PFSK-1 (cell line): ENCODE data around the gene DENND1B.

Experiments used
- FOXP2 ChIP-seq: optimal IDR thresholded peaks from 2 replicates; pipeline ENCODE3; 2011; ENCODE audit warnings: borderline replicate concordance, control low read depth, inconsistent platforms; ENCODE audit not compliant: insufficient read depth; ENCODE audit errors: extremely low read length, extremely low read depth
- POLR2AphosphoS5 ChIP-seq: IDR thresholded peaks from 2 replicates; pipeline ENCODE4 v1.6.1; 2012; ENCODE audit warnings: low read depth, mild to moderate bottlenecking, control low read depth, low read length, moderate library complexity
- REST ChIP-seq, 2 experiments: IDR thresholded peaks; 2 replicates each; pipeline versions ENCODE4 v1.6.1 to v1.8.0; 2011 to 2012; ENCODE audit warnings: low read depth in 2 of 2, low read length in 2 of 2, control low read depth in 1 of 2, inconsistent platforms in 1 of 2, mild to moderate bottlenecking in 1 of 2, moderate library complexity in 1 of 2; ENCODE audit not compliant: insufficient read depth in 1 of 2
- SIN3A ChIP-seq: IDR thresholded peaks from 2 replicates; pipeline ENCODE4 v1.6.1; 2012; ENCODE audit warnings: mild to moderate bottlenecking, low read length, moderate library complexity, borderline replicate concordance; ENCODE audit not compliant: insufficient read depth
- TAF1 ChIP-seq: IDR thresholded peaks from 2 replicates; pipeline ENCODE4 v1.6.1; 2012; ENCODE audit warnings: low read length, control low read depth, borderline replicate concordance; ENCODE audit not compliant: insufficient read depth

DENND1B gene

GRCh38 chr1:197797010-197797409, 21.7 kb upstream of the DENND1B start:
- no peak for TF ChIP-seq TAF1
- no peak for TF ChIP-seq REST (IDR thresholded peaks at IDR 0.05; ENCODE audit: insufficient read depth in 1 of 2, low read depth in 2 of 2, low read length in 2 of 2)
- TF ChIP-seq FOXP2, result no peak
- no peak for TF ChIP-seq POLR2AphosphoS5
- no peak for TF ChIP-seq SIN3A

- TF ChIP-seq POLR2AphosphoS5 (no peak), FOXP2 (no peak), REST (IDR thresholded peaks at IDR 0.05; ENCODE audit: insufficient read depth in 1 of 2, low read depth in 2 of 2, low read length in 2 of 2) (no peak), SIN3A (no peak), TAF1 (no peak)
These were observed 13.8 kb upstream of the DENND1B start for GRCh38 chr1:197788741-197789739.

- no peak for TF ChIP-seq POLR2AphosphoS5
- TF ChIP-seq TAF1, result no peak
- no peak for TF ChIP-seq REST (IDR thresholded peaks at IDR 0.05; ENCODE audit: insufficient read depth in 1 of 2, low read depth in 2 of 2, low read length in 2 of 2)
- no peak for TF ChIP-seq FOXP2
- no peak for TF ChIP-seq SIN3A
These were observed 12.6 kb upstream of the DENND1B start for GRCh38 chr1:197787623-197788536.

GRCh38 chr1:197787056-197787455, 11.8 kb upstream of the DENND1B start:
- no peak for TF ChIP-seq SIN3A

GRCh38 chr1:197786280-197786679, 11.0 kb upstream of the DENND1B start:
- TF ChIP-seq REST (IDR thresholded peaks at IDR 0.05; ENCODE audit: insufficient read depth in 1 of 2, low read depth in 2 of 2, low read length in 2 of 2) (no peak), TAF1 (no peak), SIN3A (no peak), POLR2AphosphoS5 (no peak), FOXP2 (no peak)
